Calu3 (cell line): ENCODE measurements around the gene ITPR1. TPM values are rescaled to one million over a fixed set of nuclear protein-coding genes. Genes with fewer than 3 reads are reported as not detected.

ENCODE experiments used
- BruUV-seq: library from RNA; stranded (reverse); fragments of 400-500 nt; replicated peaks from 2 replicates; lab custom pipeline; 2021; lab: Mats Ljungman, UMichigan
- CTCF ChIA-PET: fragments of 300-600 bp; sonication (Branson Sonifier 250); formaldehyde crosslinking; loops from one replicate; lab custom pipeline; 2022; ENCODE audit warnings: antibody characterized with exemption; lab: Charles Lee
- DNase-seq: peaks from one replicate; pipeline ENCODE4 v3.0.0; 2022
- H3K27ac Mint-ChIP-seq: one replicate; pipeline ENCODE4 v1.8.0; 2022; ENCODE audit warnings: mixed read lengths; ENCODE audit not compliant: unreplicated experiment
- H3K27me3 Mint-ChIP-seq: one replicate; pipeline ENCODE4 v1.8.0; 2022; ENCODE audit warnings: mixed read lengths; ENCODE audit not compliant: unreplicated experiment
- H3K36me3 Mint-ChIP-seq: one replicate; pipeline ENCODE4 v1.8.0; 2022; ENCODE audit warnings: mild to moderate bottlenecking, moderate library complexity, mixed read lengths; ENCODE audit not compliant: insufficient read depth, unreplicated experiment
- H3K4me1 Mint-ChIP-seq: one replicate; pipeline ENCODE4 v1.8.0; 2022; ENCODE audit warnings: mild to moderate bottlenecking, low read depth, mixed read lengths; ENCODE audit not compliant: unreplicated experiment
- H3K4me3 Mint-ChIP-seq: one replicate; pipeline ENCODE4 v1.8.0; 2022; ENCODE audit warnings: mild to moderate bottlenecking, low read depth, moderate library complexity, mixed read lengths; ENCODE audit not compliant: unreplicated experiment
- H3K9me3 Mint-ChIP-seq: one replicate; pipeline ENCODE4 v1.8.0; 2022; ENCODE audit warnings: low read depth, mixed read lengths; ENCODE audit not compliant: unreplicated experiment
- intact Hi-C: fragments of 100-400 bp; cut with micrococcal nuclease; formaldehyde crosslinking; loops from one replicate; pipeline ENCODE4 v1.10.0; 2022; ENCODE audit not compliant: unreplicated experiment
- total RNA-seq: library from RNA; stranded (reverse); gene quantifications from 2 replicates; pipeline ENCODE4 v1.2.3, GENCODE V29; 2022
- TF ChIP-seq, protein P1 (sequence below): fragments of 200-600 bp; IDR thresholded peaks from one replicate; pipeline ENCODE4 v1.8.0; 2022; ENCODE audit warnings: antibody characterized with exemption; ENCODE audit not compliant: unreplicated experiment

ITPR1 gene
- total RNA-seq, 1 experiment from 2014 or later: 4.2 TPM

DNA sequence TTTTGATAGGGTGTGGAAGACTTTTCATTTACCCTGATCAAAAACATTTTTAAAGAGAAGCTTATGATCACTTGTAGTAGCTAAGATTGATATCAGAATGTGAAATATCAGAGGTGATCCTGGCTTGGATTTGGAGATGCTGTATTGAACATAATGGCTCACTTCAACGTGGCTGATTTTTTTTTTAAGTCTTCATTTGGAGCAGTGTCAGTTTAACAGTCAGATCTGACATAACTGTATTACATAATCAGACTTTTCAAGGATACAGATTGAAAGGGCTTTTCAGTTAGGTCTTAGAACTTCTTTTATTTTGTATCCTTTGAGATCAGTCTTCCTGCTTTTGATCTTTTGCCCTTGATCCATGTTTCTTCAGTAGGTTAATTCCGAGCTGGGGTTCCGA is 98.5 kb downstream of the ITPR1 start:
- H3K4me3 Mint-ChIP-seq: no peak overlapping the region
- intact Hi-C loops: no loop called here
- no peaks in the 10 kb centered on the region for H3K36me3 Mint-ChIP-seq
- CTCF ChIA-PET: no interaction called here
- BruUV-seq: no TSS peak
- no peak overlapping the region for H3K27ac Mint-ChIP-seq
- TF ChIP-seq, protein P1, sequence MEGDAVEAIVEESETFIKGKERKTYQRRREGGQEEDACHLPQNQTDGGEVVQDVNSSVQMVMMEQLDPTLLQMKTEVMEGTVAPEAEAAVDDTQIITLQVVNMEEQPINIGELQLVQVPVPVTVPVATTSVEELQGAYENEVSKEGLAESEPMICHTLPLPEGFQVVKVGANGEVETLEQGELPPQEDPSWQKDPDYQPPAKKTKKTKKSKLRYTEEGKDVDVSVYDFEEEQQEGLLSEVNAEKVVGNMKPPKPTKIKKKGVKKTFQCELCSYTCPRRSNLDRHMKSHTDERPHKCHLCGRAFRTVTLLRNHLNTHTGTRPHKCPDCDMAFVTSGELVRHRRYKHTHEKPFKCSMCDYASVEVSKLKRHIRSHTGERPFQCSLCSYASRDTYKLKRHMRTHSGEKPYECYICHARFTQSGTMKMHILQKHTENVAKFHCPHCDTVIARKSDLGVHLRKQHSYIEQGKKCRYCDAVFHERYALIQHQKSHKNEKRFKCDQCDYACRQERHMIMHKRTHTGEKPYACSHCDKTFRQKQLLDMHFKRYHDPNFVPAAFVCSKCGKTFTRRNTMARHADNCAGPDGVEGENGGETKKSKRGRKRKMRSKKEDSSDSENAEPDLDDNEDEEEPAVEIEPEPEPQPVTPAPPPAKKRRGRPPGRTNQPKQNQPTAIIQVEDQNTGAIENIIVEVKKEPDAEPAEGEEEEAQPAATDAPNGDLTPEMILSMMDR: no peak
- no peaks in the 10 kb centered on the region for H3K4me1 Mint-ChIP-seq
- no peak for DNase-seq
- no peaks in the 10 kb centered on the region for H3K9me3 Mint-ChIP-seq
- H3K27me3 Mint-ChIP-seq: no peaks in the 10 kb centered on the region

GRCh38 chr3:4593014-4593413 is 99.9 kb downstream of the ITPR1 start:
- no peaks in the 10 kb centered on the region for H3K27me3 Mint-ChIP-seq
- H3K36me3 Mint-ChIP-seq: no peaks in the 10 kb centered on the region
- TF ChIP-seq, protein P1: no peak
- no peaks in the 10 kb centered on the region for H3K9me3 Mint-ChIP-seq
- CTCF ChIA-PET: no interaction called here
- no peaks in the 10 kb centered on the region for H3K4me1 Mint-ChIP-seq
- H3K4me3 Mint-ChIP-seq: no peak overlapping the region
- no TSS peak for BruUV-seq
- no peak overlapping the region for H3K27ac Mint-ChIP-seq
- intact Hi-C loops: no loop called here
- no peak for DNase-seq

- intact Hi-C loops: no loop called here
- no peak overlapping the region for H3K27ac Mint-ChIP-seq
- H3K9me3 Mint-ChIP-seq: no peaks in the 10 kb centered on the region
- no TSS peak for BruUV-seq
- H3K27me3 Mint-ChIP-seq: no peaks in the 10 kb centered on the region
- TF ChIP-seq, protein P1: no peak
- CTCF ChIA-PET: no interaction called here
- DNase-seq: no peak
- no peaks in the 10 kb centered on the region for H3K36me3 Mint-ChIP-seq
- no peak overlapping the region for H3K4me3 Mint-ChIP-seq
- H3K4me1 Mint-ChIP-seq: no peaks in the 10 kb centered on the region
Measured at GRCh38 chr3:4595710-4596113, 102.6 kb downstream of the ITPR1 start.

GRCh38 chr3:4596612-4597011 is 103.5 kb downstream of the ITPR1 start:
- TF ChIP-seq, protein P1: no peak
- CTCF ChIA-PET: no interaction called here
- Mint-ChIP-seq H3K36me3 (no peaks in the 10 kb centered on the region), H3K27ac (no peak overlapping the region), H3K4me1 (no peaks in the 10 kb centered on the region), H3K9me3 (no peaks in the 10 kb centered on the region), H3K27me3 (no peaks in the 10 kb centered on the region), H3K4me3 (no peak overlapping the region)
- BruUV-seq: no TSS peak
- DNase-seq: no peak
- intact Hi-C loops: no loop called here
